Astrocyte (in vitro differentiated cells and primary cell): ENCODE results near the gene SLITRK4.

Experiments used
- CTCF ChIP-seq: IDR thresholded peaks from 2 replicates; pipeline ENCODE4 v1.5.1; 2011; ENCODE audit warnings: low read depth, mild to moderate bottlenecking, inconsistent platforms, low read length, moderate library complexity; ENCODE audit not compliant: insufficient read depth
- EZH2 ChIP-seq: IDR thresholded peaks from 2 replicates; pipeline ENCODE4 v1.6.1; 2012; ENCODE audit warnings: mild to moderate bottlenecking, low read length, inconsistent platforms; ENCODE audit not compliant: insufficient read depth

GRCh38 chrX:143623657-143624056 lies 12.2 kb downstream of the SLITRK4 start:
- TF ChIP-seq CTCF, result no peak
- no peak for TF ChIP-seq EZH2
